SU-DHL-6 (cell line): ENCODE measurements around the gene ZNF81.
"Not testable (repeated sequence)": the region's sequence is repeated elsewhere in the genome, so short reads cannot be mapped to it uniquely, and the experiment has no call there.

Experiments used
- CTCF ChIP-seq: fragments of 200-600 bp; sonication (generic); IDR thresholded peaks from one replicate; pipeline ENCODE4 v1.5.1; 2017; ENCODE audit warnings: antibody characterized with exemption, mild to moderate bottlenecking, low read length, moderate library complexity; ENCODE audit not compliant: insufficient read depth, poor library complexity, severe bottlenecking
- EZH2phosphoT487 ChIP-seq: fragments of 200-600 bp; sonication (generic), shearing (Covaris generic); conservative IDR thresholded peaks from 2 replicates; pipeline ENCODE4 v1.6.1; 2018; ENCODE audit warnings: mild to moderate bottlenecking, antibody characterized with exemption, low read length, moderate library complexity, mixed read lengths

GRCh38 chrX:47806415-47807271, 30.1 kb upstream of the ZNF81 start:
- not testable (repeated sequence) for TF ChIP-seq CTCF, EZH2phosphoT487
